ENCODE data around the gene CELA3A.
"Not testable (repeated sequence)": the region's sequence is repeated elsewhere in the genome, so short reads cannot be mapped to it uniquely, and the experiment has no call there.

CELA3A gene

DNA sequence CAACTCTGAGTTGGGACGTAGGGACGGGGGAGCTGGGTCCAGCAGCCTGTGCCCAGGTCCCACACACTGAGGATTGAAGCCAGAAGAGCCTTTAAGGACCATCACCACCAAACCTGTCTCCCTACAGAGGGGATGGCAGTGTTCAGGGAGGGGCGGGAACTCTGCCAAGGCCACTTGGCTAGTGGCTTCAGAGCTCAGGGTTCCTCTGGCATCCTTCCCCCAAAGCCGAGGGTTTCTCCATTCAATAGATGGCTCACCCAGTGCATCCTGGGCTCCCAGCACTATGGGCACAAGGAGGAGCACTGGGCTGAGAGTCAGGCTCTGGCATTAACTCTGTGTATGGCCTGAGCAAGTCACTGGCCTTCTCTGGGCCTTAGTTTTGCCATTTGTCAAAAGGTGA is 20.2 kb upstream of the CELA3A start:
- in situ Hi-C loops (cut with MboI; ENCODE audit: low sequenced_read_pairs): not testable (repeated sequence)

DNA sequence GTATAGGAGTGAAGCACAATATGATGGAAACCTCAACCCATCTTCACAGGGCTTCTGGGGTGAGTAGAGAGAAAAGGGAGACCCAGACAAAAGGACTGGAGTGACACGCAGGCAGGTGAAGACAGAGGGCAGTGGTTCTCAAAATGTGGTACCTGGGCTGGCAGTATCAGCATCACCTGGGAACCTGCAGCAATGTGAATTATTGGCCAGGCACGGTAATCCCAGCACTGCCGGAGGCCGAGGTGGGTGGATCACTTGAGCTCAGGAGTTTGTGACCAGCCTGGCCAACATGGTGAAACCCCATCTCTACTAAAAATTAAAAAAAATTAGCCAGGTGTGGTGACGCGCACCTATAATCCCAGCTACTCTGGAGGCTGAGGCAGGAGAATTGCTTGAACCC is 19.3 kb upstream of the CELA3A start:
- in situ Hi-C loops (cut with MboI; ENCODE audit: low sequenced_read_pairs): not testable (repeated sequence)

DNA sequence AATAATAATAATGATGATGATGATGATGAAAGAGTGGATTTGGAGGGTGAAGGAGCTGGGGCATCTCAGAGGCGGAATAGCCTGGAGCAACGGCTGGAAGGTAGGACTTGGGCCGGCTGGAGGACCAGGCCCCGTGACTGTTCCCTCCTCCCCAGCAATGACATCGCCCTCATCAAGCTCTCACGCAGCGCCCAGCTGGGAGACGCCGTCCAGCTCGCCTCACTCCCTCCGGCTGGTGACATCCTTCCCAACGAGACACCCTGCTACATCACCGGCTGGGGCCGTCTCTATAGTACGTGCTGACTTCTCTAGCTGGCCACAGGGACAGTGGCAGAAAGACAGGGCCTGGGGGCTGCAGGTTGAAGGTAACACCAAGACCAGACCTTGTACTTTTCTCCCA is 17.9 kb upstream of the CELA3A start:
- in situ Hi-C loops (cut with MboI; ENCODE audit: low sequenced_read_pairs): not testable (repeated sequence)

DNA sequence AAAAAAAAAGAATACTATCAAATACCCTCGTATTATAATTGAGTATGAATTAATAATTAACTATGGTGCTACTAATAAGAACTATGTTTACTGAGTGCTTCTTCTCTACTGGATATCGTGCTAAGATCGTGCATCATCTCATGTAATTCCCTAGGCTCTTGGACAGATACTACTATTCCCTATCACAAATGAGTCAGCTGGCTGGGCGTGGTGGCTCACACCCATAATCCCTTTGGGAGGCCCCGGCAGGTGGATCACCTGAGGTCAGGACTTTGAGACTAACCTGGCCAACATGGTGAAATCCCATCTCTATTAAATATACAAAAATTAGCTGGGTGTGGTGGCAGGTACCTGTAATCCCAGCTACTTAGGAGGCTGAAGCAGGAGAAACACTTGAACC is 15.6 kb upstream of the CELA3A start:
- in situ Hi-C loops (cut with MboI; ENCODE audit: low sequenced_read_pairs): not testable (repeated sequence)

DNA sequence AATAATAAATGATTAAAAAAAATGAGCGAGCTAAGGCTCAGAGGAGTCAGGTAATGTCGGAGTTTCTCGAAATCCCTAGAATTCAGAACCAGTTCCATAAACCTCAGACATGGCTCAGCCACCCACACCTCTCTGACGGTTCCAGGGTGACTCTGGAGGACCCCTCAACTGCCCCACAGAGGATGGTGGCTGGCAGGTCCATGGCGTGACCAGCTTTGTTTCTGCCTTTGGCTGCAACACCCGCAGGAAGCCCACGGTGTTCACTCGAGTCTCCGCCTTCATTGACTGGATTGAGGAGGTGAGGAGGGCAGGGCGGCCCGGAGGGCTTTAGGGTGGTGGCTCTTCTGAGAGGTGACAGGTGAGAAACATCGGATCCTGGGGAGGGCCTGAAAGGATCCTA is 15.1 kb upstream of the CELA3A start:
- in situ Hi-C loops (cut with MboI; ENCODE audit: low sequenced_read_pairs): not testable (repeated sequence)

DNA sequence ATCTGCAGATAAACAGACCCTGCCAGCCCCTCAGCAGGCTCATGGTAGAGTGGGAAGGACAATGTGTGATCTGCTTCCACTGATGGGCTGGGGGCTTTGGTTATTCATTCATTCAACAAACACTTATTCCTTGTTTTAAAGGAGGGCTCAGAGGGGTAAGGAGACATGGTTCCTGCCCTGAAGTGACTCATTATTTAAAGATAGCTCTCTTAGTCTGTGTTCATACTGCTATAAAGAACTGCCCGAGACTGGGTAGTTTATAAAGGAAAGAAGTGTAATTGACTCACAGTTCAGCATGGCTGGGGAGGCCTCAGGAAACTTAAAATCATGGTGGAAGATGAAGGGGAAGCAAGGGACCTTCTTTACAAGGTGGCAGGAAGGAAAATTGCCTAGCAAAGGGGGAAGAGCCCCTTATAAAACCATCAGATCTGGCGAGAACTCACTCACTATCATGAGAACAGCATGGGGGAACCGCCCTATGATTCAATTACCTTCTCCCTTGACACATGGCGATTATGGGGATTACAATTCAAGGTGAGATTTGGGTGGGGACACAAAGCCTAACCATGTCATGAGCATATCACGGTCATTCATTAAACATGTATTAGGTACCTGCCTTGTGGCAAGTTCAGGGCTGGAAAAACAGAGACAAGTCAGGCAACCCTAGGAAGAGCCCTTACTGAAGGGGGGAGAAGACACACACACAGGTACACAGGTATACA is 11.6 kb upstream of the CELA3A start:
- in situ Hi-C loops (cut with MboI; ENCODE audit: low sequenced_read_pairs): not testable (repeated sequence)

DNA sequence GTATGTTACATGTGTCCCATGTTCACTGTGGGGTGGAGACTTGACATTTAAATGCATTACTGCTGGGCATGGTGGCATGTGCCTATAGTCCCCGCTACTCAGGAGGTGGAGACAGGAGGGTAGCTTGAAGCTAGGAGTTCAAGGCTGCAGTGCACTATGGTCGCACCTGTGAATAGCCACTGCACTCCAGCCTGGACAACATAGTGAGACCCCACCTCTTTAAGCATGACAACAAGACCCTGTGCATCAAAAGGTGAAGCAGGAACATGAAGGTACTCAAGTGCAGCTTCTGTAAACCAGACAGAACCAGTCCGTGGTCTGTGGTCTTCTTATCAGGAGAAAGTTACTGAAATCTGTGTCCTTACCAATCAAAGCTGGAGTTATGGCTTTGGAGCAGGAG is 9.3 kb upstream of the CELA3A start:
- in situ Hi-C loops (cut with MboI; ENCODE audit: low sequenced_read_pairs): not testable (repeated sequence)

DNA sequence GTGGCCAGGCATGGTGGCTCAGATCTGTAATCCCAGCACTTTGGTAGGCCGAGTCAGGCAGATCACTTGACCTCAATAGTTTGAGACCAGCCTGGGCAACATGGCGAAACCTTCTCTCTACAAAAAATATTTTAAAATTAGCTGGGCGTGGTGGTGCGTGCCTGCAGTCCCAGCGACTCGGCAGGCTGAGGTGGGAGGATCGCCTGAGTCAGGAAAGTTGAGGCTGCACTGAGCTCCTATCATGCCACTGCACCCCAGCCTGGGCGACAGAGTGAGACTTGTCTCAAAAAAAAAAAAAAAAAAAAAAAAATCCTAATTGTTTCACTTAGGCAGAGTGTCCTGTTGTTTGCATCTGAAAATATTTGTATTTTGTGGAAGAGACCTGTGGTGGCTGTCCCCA is 6.7 kb upstream of the CELA3A start:
- in situ Hi-C loops (cut with MboI; ENCODE audit: low sequenced_read_pairs): not testable (repeated sequence)

DNA sequence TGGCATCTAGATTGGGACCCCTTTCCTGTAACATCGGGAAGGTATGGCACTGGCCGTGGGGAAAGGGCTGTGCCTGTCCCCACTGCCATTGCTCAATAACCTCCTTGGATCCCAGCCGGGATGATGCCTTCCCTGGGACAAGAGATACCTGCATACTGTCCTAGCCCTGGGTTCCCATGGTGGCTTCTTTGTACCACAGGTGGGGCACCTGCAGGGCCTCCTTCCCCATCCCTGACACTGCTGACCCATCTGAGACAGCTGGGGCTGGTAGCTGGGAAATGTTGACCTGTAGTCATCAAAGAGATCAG is 4.8 kb upstream of the CELA3A start:
- in situ Hi-C loops (cut with MboI; ENCODE audit: low sequenced_read_pairs): not testable (repeated sequence)

DNA sequence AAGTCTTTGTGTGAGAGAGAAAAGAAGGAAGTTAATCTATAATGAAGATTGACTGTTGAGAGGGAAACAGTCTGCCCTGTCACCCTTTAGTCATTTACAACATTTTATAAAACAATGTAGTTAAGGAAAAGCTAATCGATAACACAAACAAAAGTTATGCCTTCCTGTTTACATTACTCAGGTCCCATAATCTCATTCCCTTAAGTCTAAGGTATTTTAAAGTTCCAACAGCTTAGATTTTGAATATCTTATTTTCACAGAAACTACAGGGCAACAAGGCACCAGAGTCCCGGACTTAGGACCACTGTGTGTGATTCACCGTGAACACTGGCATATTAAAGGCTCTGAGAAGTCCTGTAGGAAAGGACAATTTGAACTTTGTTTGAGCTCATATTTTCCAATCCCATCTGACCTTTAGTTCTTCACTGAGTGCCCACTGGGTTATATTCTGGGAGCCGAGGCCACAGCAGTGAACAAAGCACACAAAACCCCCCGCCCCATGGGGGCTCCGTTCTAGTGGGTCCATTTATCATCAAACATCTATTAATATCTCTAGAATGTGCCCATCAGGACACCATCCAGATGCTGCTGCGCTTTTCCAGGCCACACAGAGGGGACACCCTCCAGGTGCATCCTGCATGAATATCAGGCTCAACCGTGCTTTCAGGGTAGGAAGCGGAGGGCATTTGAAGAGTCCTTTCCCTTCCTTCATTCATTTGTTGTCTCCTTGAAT is 3.4 kb upstream of the CELA3A start:
- in situ Hi-C loops (cut with MboI; ENCODE audit: low sequenced_read_pairs): not testable (repeated sequence)

DNA sequence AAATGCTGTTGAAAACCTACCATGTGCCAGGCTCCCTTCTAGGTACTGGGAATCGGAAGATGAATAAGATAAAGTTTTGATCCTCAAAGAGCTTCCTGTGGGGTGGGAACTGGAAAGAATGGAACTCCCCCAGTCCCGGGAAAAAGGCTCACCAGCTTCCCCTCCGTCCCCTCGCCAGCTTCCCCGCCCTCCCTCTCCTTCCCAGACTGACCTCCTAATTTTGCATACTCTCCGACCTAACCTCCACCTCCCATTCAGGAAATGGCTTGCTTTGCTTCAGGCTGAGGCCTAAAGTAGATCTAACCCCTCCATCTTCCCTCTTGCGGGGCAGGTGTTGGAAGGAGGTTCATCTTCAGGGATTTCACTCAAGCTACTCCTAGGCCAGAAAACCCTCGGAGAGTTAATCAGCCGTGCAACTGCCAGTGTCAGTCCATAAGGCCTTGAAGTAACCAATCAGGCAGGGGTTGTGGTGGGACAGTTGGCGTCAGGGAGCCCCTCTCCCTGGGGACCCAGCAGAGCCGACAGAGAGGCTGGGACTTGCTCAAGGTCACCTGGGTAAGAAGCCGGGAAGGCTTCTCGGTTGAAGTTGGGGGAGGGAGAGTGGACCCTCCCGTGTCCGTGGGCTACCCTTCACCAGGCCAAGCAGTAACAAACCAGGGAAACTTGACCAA is 2.7 kb upstream of the CELA3A start:
- in situ Hi-C loops (cut with MboI; ENCODE audit: low sequenced_read_pairs): not testable (repeated sequence)

DNA sequence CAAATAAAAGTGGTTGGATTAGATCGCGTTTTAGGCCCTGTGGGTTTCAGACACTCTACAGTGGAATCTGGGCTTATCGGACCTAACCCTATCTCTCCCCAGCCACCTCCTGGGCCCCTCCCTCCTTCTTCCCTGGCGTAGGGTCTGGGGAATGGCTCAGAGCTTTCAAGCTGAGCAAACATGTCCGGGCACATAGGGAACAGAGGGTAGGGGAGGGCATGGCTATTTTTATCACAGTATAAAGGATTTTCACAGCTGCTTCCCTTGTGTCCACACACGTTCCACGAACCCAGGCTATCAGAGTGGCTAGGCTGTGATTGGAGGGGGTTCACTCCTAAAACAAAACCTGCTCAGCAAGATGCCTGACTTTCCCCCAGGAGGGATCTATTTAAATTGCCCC is 1.8 kb upstream of the CELA3A start:
- in situ Hi-C loops (cut with MboI; ENCODE audit: low sequenced_read_pairs): not testable (repeated sequence)

DNA sequence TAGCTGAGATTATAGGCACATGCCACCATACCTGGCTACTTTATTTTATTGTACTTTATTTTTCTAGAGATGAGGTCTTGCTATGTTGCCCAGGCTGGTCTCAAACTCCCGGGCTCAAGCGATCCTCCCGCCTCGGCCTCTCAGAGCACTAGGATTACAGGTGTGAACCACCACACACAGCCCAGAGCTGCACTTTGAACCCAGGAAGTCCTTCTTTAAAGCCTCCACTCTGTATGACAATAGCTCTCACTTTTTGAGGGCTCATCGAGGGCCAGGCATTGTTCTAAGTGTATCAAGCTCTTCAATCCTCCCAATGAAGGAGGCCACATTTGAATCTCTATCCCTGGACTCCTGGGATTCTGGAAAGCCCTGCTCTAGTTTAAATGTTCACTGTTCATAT is 1.0 kb downstream of the CELA3A start:
- in situ Hi-C loops (cut with MboI; ENCODE audit: low sequenced_read_pairs): not testable (repeated sequence)

DNA sequence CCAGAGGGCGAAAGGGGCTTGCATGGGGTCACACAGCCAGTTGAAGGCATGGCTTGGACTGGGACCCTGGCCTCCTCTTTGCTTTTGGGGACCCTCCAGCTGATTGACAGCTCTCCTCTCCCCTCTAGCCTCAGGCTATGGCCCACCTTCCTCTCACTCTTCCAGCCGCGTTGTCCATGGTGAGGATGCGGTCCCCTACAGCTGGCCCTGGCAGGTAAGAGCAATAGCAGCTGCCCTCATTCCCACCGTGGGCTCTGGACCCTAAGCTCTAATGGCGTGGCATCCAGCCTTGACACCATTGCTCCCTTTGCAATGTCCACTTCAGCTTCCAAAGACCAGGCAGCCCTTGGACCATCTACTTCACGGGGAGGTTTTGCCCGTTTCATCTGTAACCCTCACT is 1.4 kb downstream of the CELA3A start:
- in situ Hi-C loops (cut with MboI; ENCODE audit: low sequenced_read_pairs): not testable (repeated sequence)

DNA sequence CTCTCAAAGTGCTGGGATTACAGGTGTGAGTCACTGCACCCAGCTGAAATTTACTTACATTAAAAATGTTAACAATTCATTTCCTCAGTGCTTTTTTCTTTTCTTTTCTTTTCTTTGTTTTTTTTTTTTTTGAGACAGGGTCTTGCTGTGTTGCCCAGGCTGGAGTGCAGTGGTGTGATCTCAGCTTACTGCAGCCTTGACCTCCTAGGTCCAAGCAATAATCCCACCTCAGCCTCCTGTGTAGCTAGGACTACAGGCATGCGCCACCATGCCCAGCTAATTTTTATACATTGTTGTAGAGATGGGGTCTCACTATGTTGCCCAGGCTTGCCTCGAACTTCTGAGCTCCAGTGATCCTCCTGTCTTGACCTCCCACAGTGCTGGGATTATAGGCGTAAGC is 2.5 kb downstream of the CELA3A start:
- in situ Hi-C loops (cut with MboI; ENCODE audit: low sequenced_read_pairs): not testable (repeated sequence)

DNA sequence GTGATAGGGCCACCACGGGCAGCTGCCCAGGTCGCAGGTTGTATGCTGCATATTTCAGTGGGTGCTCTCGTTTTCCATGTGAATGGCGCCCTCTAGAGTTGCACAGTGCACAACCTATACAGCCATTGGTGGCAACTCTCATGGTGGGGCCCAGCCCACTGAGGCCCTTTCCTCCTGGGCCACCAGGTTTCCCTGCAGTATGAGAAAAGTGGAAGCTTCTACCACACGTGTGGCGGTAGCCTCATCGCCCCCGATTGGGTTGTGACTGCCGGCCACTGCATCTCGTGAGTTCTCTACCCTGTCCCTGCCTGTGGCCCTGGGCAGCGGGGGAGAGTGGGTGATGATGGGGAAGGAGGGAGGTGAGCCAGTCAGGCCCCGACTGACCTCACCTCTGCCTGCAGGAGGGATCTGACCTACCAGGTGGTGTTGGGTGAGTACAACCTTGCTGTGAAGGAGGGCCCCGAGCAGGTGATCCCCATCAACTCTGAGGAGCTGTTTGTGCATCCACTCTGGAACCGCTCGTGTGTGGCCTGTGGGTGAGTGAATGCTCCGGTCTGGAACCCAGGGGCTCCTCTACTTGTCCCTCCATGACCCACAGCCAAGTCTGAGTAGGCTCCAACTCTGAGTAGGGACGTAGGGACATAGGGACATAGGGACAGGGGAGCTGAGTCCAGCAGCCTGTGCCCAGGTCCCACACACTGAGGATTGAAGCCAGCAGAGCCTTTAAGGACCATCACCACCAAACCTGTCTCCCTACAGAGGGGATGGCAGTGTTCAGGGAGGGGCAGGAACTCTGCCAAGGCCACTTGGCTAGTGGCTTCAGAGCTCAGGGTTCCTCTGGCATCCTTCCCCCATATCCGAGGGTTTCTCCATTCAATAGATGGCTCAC is 4.0 kb downstream of the CELA3A start:
- in situ Hi-C loops (cut with MboI; ENCODE audit: low sequenced_read_pairs): not testable (repeated sequence)

DNA sequence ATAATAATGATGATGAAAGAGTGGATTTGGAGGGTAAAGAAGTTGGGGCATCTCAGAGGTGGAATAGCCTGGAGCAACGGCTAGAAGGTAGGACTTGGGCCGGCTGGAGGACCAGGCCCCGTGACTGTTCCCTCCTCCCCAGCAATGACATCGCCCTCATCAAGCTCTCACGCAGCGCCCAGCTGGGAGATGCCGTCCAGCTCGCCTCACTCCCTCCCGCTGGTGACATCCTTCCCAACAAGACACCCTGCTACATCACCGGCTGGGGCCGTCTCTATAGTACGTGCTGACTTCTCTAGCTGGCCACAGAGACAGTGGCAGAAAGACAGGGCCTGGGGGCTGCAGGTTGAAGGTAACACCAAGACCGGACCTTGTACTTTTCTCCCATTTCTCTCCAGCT is 5.3 kb downstream of the CELA3A start:
- in situ Hi-C loops (cut with MboI; ENCODE audit: low sequenced_read_pairs): not testable (repeated sequence)

DNA sequence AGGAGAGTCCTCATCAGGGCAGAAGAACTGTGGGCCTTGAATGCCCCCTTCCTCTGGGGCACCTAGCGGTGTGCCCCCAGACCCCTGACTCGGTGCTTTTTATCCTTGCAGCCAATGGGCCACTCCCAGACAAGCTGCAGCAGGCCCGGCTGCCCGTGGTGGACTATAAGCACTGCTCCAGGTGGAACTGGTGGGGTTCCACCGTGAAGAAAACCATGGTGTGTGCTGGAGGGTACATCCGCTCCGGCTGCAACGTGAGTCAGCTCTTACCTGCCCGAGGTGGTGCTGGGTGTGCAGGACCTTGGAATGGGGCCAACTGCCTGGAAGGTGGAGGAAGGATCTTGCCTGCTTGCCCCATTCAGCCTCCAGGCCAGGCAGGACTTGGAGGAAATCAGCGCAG is 5.8 kb downstream of the CELA3A start:
- in situ Hi-C loops (cut with MboI; ENCODE audit: low sequenced_read_pairs): not testable (repeated sequence)

DNA sequence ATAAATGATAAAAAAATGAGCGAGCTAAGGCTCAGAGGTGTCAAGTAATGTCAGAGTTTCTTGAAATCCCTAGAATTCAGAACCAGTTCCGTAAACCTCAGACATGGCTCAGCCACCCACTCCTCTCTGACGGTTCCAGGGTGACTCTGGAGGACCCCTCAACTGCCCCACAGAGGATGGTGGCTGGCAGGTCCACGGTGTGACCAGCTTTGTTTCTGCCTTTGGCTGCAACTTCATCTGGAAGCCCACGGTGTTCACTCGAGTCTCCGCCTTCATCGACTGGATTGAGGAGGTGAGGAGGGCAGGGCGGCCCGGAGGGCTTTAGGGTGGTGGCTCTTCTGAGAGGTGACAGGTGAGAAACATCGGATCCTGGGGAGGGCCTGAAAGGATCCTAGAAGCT is 8.1 kb downstream of the CELA3A start:
- in situ Hi-C loops (cut with MboI; ENCODE audit: low sequenced_read_pairs): not testable (repeated sequence)

DNA sequence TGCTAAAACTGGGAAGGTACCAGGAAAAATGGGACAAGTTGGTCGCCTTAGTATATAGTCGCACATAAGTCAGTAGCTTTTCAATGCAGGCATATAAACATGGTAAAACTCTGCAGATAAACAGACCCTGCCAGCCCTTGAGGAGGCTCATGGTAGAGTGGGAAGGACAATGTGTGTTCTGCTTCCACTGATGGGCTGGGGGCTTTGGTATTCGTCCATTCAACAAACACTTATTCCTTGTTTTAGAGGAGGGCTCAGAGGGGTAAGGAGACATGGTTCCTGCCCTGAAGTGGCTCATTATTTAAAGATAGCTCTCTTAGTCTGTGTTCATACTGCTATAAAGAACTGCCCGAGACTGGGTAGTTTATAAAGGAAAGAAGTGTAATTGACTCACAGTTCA is 11.3 kb downstream of the CELA3A start:
- in situ Hi-C loops (cut with MboI; ENCODE audit: low sequenced_read_pairs): not testable (repeated sequence)

DNA sequence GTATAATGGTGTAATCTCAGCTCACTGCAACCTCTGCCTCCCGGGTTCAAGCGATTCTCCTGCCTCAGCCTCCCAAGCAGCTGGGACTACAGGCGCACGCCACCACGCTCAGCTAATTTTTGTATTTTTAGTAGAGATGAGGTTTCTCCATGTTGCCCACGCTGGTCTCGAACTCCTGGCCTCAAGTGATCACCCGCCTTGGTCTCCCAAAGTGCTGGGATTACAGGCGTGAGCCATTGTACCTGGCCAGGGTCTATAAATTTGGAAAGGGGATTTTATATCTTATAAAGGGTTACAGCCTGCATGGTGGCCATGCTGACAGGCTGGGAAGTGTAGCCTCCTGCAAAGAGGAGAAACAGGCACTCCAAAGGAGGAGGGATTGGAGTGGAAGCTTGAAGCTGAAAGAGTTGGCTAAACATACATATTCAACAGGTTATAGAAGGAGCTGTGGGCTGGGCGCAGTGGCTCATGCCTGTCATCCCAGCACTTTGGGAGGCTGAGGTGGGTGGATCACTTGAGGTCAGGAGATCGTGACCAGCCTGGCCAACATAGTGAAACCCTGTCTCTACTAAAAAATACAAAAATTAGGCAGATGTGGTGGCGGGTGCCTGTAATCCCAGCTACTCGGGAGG is 13.2 kb downstream of the CELA3A start:
- in situ Hi-C loops (cut with MboI; ENCODE audit: low sequenced_read_pairs): not testable (repeated sequence)
